AG04450 (cell line): ENCODE measurements around the gene RASGRF1. TPM values are rescaled to one million over a fixed set of nuclear protein-coding genes. Genes with fewer than 3 reads are reported as not detected.

Experiments
- CTCF ChIA-PET: fragments of 300-600, 350-600 bp; formaldehyde crosslinking; extraction: SDS; loops from one replicate; lab custom pipeline; 2022; ENCODE audit warnings: antibody characterized with exemption, inconsistent platforms; lab: Charles Lee
- POLR2A ChIA-PET: fragments of 350-600 bp; formaldehyde crosslinking; extraction: SDS; loops from one replicate; lab custom pipeline; 2021; ENCODE audit warnings: antibody characterized with exemption, inconsistent platforms; lab: Yijun Ruan, JAX
- DNase-seq: peaks from one replicate; pipeline ENCODE4 v3.0.0-alpha.2; 2011; ENCODE audit warnings: low read depth, low spot score
- H3K27ac ChIP-seq: one replicate; pipeline ENCODE4 v1.5.1; 2012; ENCODE audit warnings: low read depth, low read length, control low read depth
- H3K27me3 ChIP-seq: one replicate; pipeline ENCODE4 v1.6.0; 2012; ENCODE audit warnings: low read length; ENCODE audit not compliant: control insufficient read depth, insufficient read depth
- H3K4me3 ChIP-seq: 2 replicates; pipeline ENCODE4 v1.5.1; 2011; ENCODE audit warnings: mild to moderate bottlenecking, low read depth, low read length, control low read depth
- H3K9me3 ChIP-seq: 2 replicates; pipeline ENCODE4 v1.5.1; 2012; ENCODE audit warnings: low read length; ENCODE audit not compliant: control insufficient read depth, insufficient read depth
- CTCF ChIP-seq: IDR thresholded peaks from 2 replicates; pipeline ENCODE4 v1.5.1; 2011; ENCODE audit warnings: low read depth, low read length, control low read depth, inconsistent platforms
- polyA plus RNA-seq: library from polyadenylated mRNA; depleted of rRNA; stranded (reverse); fragments of >200 nt; gene quantifications from 2 replicates; pipeline ENCODE4 v1.2.3, GENCODE V29; 2011; rRNA removed

Gene RASGRF1
- polyA plus RNA-seq, 1 experiment = 0.25 TPM

DNA sequence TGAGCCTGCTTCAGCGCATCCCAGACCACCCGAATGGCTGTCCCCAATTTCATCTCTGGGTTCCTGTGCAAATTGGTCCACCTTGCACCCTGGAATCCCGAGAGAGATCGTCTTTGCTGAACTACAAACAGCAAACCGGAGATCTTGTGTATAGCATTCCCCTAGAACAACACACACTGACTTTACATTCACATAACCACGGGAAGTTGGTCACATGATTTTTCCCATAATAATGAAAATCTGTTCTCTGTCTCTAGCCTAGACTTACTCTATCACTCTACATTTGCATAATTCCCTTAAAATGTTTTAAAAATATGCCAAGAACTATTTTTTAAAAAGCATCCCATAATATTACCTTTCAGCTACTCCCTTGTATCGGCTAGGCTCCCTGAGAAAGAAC is 180.3 kb downstream of the RASGRF1 start:
- ChIA-PET POLR2A (no interaction called here), CTCF (interaction anchor here (0.6 to 4.7 kb wide), 9 partner anchors 16 to 274 kb away, joined by 3 to 33 read pairs (median 3); no protein-coding TSS in a partner anchor)
- Histone ChIP-seq H3K27ac (peak overlapping the region; percentile 42), H3K27me3 (no peaks in the 10 kb centered on the region), H3K4me3 (no peak overlapping the region), H3K9me3 (no peaks in the 10 kb centered on the region)
- no peak for DNase-seq
- TF ChIP-seq CTCF = no peak

Other genes with a start within 250 kb of the RASGRF1 start
- 355 and 426 TPM in 2 replicates for gene MORF4L1, start 217.9 kb downstream of the RASGRF1 start, polyA plus RNA-seq
- 4.8 and 5.6 TPM in 2 replicates for gene CTSH, start 145.7 kb downstream of the RASGRF1 start, polyA plus RNA-seq
- gene ANKRD34C, start 191.9 kb upstream of the RASGRF1 start, polyA plus RNA-seq = not detected in 2 replicates
- 212 and 242 TPM in 2 replicates for gene TMED3, start 220.3 kb upstream of the RASGRF1 start, polyA plus RNA-seq